ENCODE measurements around the gene DDIT4. TPM values are rescaled to one million over a fixed set of nuclear protein-coding genes. Genes with fewer than 3 reads are reported as not detected.
"Not testable (repeated sequence)": the region's sequence is repeated elsewhere in the genome, so short reads cannot be mapped to it uniquely, and the experiment has no call there.

Gene DDIT4
- total RNA-seq, 1 experiment from 2014 or later, result 7.8 TPM

- DNase-seq (ENCODE audit: low spot score), result no peak
Observed at GRCh38 chr10:72267381-72267780, 6.3 kb upstream of the DDIT4 start.

GRCh38 chr10:72267819-72268399, 5.8 kb upstream of the DDIT4 start:
- DNase-seq (ENCODE audit: low spot score), result no peak

- not testable (repeated sequence) for DNase-seq (ENCODE audit: low spot score)
Observed at GRCh38 chr10:72268475-72269200, 5.1 kb upstream of the DDIT4 start.

DNA sequence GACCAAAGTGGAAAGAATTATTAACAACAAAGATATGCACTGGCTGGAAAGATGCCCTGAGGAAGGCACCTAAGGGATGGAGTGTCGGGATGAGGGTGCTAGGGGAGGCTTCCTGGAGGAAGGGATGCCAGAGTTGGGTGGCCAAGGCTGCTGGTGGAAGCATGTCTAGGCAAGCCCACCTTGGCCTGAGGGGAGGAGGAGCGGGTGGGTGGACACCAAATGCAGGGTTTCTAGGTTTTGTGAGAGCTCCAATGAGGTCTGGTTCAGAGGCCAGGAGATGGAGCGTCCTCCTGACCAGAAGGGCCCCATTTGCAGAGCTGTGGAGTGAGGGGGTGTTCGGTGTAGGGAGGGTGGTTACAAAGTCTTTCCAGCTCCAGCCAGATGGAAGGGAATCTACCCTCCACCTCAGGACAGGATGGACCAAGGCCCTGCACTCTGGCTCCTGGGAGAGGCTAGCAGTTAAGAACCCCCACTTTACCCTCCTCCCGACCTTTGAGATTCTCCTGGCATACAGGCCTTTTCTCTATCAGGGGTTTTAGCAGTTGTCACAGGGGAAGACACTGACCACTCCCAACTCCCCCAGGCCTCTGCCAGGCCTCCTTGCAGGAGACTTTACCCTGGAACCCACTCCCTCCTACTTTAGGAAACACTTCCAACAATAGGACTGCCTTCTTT, 3.0 kb upstream of the DDIT4 start:
- no peak for DNase-seq (ENCODE audit: low spot score)

GRCh38 chr10:72272689-72273409, 875 bp upstream of the DDIT4 start:
- peak; percentile 82 for DNase-seq (ENCODE audit: low spot score)

GRCh38 chr10:72274213-72274729, 547 bp downstream of the DDIT4 start:
- no peak for DNase-seq (ENCODE audit: low spot score)

DNA sequence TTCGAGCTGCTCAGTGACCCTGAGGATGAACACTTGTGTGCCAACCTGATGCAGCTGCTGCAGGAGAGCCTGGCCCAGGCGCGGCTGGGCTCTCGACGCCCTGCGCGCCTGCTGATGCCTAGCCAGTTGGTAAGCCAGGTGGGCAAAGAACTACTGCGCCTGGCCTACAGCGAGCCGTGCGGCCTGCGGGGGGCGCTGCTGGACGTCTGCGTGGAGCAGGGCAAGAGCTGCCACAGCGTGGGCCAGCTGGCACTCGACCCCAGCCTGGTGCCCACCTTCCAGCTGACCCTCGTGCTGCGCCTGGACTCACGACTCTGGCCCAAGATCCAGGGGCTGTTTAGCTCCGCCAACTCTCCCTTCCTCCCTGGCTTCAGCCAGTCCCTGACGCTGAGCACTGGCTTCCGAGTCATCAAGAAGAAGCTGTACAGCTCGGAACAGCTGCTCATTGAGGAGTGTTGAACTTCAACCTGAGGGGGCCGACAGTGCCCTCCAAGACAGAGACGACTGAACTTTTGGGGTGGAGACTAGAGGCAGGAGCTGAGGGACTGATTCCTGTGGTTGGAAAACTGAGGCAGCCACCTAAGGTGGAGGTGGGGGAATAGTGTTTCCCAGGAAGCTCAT, 1.1 kb downstream of the DDIT4 start:
- no peak for DNase-seq (ENCODE audit: low spot score)

DNA sequence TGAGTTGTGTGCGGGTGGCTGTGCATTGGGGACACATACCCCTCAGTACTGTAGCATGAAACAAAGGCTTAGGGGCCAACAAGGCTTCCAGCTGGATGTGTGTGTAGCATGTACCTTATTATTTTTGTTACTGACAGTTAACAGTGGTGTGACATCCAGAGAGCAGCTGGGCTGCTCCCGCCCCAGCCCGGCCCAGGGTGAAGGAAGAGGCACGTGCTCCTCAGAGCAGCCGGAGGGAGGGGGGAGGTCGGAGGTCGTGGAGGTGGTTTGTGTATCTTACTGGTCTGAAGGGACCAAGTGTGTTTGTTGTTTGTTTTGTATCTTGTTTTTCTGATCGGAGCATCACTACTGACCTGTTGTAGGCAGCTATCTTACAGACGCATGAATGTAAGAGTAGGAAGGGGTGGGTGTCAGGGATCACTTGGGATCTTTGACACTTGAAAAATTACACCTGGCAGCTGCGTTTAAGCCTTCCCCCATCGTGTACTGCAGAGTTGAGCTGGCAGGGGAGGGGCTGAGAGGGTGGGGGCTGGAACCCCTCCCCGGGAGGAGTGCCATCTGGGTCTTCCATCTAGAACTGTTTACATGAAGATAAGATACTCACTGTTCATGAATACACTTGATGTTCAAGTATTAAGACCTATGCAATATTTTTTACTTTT, 1.8 kb downstream of the DDIT4 start:
- DNase-seq (ENCODE audit: low spot score), result no peak

DNA sequence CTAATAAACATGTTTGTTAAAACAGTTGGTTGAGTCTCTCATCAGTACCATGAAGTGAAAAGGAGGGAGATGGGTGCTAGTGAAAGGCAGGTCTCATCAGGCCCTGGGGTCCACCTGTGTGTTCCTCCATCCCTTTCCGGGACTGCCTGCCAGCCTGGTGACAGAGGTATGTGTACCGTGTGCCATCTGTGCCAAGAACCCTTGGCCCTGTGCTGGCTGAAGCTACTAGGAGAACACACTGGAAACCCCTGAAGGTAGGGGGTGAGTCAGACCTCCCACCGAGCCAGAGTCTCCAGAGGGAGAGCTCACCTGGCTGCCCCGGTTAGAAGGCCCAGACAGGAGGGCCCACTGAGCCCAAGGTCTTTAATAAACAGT, 2.3 kb downstream of the DDIT4 start:
- DNase-seq (ENCODE audit: low spot score), result no peak

- DNase-seq (ENCODE audit: low spot score), result no peak
Observed at GRCh38 chr10:72276421-72277339, 3.0 kb downstream of the DDIT4 start.

DNA sequence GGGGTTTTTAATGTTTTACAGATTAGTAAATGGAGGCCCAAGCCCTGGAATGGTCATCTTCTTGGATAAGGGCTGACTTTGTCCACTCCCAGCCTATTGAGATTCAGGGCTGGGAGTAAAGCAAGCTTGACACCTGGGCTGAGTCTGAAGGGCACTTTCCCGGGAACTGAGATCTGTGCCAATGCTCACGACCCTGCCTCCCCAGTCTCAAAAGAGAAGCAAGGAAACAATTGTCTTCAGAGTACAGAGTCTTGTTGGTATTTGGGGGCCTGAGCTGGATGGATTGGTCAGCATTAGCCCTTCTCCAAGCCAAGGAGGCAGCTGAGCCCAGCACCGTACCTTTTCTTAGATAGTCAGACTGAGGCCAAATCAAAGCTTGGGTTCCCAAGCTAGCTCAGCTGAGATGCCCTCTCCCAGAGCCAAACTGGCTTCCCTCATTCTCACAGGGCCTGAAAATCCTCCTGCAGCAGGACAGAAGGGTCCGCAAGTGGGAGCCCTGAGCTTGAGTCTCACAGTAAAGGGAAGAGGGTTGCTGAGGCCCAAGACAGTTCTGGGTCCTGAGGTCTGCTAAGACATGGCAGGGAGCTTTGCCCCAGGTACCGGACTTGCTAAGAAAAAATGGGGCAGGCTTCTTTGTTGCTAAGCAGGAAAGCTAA, 3.7 kb downstream of the DDIT4 start:
- no peak for DNase-seq (ENCODE audit: low spot score)

GRCh38 chr10:72277996-72278667, 4.4 kb downstream of the DDIT4 start:
- no peak for DNase-seq (ENCODE audit: low spot score)

- no peak for DNase-seq (ENCODE audit: low spot score)
Observed at GRCh38 chr10:72278668-72279393, 5.1 kb downstream of the DDIT4 start.

GRCh38 chr10:72279587-72279986, 5.9 kb downstream of the DDIT4 start:
- not testable (repeated sequence) for DNase-seq (ENCODE audit: low spot score)

- no peak for DNase-seq (ENCODE audit: low spot score)
Observed at GRCh38 chr10:72283131-72283530, 9.4 kb downstream of the DDIT4 start.

GRCh38 chr10:72285972-72286521, 12.3 kb downstream of the DDIT4 start:
- DNase-seq (ENCODE audit: low spot score), result no peak

DNA sequence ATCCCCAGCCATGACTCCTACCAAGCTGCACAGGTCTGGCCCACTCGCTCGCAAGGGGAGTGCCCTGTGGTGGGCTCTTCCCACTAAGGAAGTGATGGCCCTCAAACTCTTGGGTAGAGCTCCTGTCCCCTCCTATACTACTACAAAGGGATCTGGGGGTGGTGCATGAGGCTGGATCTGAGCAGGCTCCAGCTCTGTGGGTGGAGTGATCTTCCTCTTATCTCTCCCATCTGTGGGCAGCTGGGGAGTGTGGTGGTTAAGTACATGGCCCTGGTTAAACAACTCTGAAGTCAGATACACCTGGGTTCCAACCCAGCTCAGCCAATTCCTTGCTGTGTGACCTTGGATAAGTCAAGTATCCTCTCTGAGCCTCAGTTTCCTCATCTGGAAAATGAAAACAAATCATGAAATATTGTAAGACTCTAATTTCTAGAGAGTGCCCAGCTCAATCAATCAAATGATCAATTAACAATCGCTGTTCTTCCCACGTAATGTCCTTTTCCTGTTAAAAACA, 17.4 kb downstream of the DDIT4 start:
- no peak for DNase-seq (ENCODE audit: low spot score)

GRCh38 chr10:72292223-72292691, 18.5 kb downstream of the DDIT4 start:
- peak; percentile 52 for DNase-seq (ENCODE audit: low spot score)

Measured in A172 (cell line).